HL-60/S4 treated with retinoic acid at 250 ng/mL for 4 days and 3 days (cell line): ENCODE data around the gene VWCE.

ENCODE experiments used
- in situ Hi-C: fragments of 300-500 bp; cut with MboI; formaldehyde crosslinking; loops from 2 replicates; pipeline ENCODE4 v1.7.0; 2022; ENCODE audit warnings: low sequenced_read_pairs

Gene VWCE, protein sequence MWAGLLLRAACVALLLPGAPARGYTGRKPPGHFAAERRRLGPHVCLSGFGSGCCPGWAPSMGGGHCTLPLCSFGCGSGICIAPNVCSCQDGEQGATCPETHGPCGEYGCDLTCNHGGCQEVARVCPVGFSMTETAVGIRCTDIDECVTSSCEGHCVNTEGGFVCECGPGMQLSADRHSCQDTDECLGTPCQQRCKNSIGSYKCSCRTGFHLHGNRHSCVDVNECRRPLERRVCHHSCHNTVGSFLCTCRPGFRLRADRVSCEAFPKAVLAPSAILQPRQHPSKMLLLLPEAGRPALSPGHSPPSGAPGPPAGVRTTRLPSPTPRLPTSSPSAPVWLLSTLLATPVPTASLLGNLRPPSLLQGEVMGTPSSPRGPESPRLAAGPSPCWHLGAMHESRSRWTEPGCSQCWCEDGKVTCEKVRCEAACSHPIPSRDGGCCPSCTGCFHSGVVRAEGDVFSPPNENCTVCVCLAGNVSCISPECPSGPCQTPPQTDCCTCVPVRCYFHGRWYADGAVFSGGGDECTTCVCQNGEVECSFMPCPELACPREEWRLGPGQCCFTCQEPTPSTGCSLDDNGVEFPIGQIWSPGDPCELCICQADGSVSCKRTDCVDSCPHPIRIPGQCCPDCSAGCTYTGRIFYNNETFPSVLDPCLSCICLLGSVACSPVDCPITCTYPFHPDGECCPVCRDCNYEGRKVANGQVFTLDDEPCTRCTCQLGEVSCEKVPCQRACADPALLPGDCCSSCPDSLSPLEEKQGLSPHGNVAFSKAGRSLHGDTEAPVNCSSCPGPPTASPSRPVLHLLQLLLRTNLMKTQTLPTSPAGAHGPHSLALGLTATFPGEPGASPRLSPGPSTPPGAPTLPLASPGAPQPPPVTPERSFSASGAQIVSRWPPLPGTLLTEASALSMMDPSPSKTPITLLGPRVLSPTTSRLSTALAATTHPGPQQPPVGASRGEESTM

DNA sequence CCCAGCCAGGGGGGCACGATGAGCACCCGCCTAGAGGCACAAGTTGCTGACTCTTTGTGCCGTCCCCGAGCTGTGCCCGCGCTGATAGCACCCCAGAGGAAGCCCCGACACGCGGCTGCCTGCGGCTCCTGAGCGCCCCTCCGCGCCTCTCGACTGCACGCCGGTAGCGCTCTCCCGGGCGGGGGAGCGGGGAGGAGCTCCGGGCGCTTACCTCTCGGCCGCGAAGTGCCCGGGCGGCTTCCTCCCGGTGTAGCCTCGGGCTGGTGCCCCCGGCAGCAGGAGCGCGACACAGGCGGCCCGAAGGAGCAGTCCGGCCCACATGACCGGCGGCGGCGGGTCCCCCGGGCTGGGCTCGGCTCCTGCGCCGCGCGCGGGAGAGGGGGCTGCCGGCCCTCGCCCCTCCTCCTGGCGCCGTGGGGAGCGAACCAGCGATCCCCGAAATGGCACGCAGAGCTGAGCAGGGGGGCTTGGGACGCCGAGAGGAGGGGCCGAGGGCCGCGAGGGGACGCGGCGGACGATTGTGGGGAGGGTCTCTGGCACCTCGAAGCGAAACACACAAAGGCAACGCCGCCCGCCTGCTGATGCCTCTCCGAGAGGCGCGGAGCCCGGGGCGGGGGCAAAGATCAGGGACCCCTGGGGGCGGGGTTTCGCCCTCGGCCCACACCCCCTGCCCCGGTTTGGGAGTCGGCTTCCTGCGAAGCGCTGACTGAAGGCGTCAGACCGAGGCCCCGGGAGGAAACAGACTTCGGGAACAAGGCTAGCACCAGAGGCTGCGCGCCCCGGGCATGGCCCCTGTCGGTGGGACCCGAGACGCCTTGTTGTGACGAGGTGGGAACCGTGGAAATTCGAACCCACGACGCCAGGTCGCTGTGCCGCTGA is at the start of gene VWCE:
VWCE (minus strand) TSS at position 600 of the 879 bp plus-strand sequence; CDS start at position 321, 279 bp downstream.
- in situ Hi-C loops = no loop called here

DNA sequence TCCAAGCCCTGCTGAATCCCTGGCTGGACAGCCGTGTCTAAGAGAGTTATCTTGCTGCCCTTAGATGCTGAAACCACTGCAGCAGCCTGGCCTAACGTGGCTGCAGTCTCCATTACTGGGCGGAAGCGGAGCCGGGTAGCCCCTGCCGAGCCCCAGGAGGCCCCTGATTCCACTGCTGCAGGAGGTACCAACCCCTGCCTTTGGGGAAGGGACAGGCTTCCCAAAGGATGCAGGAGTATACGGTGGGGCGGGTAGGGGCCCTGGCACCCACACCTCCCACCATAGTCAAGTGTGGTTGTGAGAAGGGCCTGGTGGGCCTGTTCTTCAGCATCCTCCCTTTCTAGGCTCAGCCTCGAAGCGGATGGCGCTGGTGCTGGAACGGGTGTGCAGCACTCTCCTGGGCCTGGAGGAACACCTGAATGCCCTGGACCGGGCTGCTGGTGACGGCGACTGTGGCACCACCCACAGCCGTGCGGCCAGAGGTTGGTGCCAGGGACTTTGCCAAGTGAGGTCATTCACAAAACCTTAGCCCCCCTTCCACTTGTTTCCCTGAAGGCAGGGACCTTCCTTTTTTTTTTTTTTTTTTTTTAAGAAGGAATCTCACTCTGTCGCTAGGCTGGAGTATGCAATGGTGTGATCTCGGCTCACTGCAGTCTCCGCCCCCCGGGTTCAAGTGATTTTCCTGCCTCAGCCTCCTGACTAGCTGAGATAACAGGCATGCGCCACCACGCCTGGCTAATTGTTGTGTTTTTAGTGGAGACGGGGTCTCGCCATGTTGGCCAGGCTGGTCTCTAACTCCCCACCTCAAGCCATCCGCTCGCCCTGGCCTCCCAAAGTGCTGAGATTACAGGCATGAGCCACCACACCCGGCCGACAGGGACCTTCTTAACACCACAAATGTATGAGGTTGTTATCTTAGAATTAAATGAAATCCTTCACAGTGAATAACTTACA is 49.0 kb upstream of the VWCE start:
- in situ Hi-C loops = no loop called here

DNA sequence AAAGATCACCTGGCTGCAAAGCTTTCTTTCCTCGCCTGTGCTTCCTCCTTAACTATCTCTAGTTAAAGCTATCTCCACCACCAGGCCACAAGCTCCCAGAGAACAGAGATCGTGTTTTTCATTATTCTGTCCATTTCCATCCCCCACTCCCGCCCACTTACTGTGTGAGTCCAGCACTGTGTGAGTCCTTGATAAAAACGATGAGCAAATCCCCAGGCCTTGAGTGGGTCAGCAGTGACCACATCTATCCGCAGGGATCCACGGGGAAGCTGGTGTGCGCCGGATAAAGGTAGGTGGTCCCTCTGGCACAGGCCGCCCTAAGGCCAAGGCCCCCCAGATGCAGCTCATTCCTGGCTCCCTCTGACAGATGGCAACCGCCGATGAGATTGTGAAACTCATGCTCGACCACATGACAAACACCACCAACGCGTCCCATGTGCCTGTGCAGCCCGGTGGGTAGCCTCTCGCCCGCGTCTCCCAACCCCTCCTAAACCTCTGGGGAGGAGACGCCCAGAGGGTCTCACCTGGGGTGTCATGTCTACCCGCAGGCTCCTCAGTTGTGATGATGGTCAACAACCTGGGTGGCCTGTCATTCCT is 47.2 kb upstream of the VWCE start:
- in situ Hi-C loops = no loop called here

DNA sequence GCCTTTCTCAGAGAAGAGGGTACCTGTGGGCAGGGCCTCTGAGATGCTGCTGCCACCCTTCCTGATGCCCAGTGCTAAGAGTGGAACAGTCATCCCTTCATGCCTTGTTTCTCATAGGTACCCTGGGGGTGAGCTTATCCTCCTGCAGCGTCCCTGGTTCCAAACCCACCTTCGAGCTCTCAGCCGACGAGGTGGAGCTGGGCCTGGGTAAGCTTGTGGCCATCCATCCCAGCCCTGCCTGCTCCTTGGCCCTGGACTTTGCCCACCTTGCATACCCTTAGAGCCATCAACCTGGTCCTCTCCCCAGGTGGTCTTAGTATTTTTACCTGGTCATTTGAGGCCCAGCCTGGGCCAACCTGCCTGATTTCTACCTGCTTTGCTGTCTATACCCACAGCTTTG is 46.6 kb upstream of the VWCE start:
- in situ Hi-C loops = no loop called here

DNA sequence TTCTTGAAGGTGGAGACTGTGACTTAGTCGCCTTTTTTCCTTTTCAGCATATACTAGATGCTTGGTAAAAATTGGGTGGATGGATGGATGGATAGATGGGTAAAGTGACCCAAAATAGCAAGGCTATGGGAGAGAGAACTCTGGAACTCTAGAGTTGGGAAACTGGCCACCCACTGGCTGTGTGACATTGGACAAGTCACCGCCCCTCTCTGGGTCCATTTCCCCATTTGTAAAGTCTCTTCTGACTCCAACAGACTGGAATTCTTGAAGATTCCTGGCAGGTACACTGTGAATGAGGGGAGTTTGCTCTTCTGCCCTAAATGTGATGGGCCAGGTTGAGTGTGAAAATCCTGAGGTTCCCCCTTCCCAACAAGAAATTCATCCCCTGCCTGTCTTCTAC is 45.9 kb upstream of the VWCE start:
- in situ Hi-C loops = no loop called here

DNA sequence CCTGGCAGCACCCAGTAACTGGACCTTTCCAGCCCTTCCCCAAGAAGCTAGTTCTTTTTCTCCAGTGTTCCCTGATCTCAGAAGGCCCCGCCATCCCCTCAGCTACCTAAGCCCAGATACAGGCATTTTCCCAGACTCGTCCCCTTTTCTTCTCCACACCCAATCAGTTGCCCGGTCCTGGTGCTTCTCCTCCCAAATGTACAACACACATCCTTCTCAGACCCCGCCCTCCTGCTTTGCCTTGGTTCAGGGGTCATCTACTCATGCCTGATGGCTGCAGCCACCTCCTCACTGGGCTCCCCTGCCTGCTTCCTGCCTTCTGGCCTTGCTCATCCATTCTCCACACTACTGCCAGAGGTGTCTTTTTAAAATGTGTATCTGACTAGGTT is 44.4 kb upstream of the VWCE start:
- in situ Hi-C loops = no loop called here

DNA sequence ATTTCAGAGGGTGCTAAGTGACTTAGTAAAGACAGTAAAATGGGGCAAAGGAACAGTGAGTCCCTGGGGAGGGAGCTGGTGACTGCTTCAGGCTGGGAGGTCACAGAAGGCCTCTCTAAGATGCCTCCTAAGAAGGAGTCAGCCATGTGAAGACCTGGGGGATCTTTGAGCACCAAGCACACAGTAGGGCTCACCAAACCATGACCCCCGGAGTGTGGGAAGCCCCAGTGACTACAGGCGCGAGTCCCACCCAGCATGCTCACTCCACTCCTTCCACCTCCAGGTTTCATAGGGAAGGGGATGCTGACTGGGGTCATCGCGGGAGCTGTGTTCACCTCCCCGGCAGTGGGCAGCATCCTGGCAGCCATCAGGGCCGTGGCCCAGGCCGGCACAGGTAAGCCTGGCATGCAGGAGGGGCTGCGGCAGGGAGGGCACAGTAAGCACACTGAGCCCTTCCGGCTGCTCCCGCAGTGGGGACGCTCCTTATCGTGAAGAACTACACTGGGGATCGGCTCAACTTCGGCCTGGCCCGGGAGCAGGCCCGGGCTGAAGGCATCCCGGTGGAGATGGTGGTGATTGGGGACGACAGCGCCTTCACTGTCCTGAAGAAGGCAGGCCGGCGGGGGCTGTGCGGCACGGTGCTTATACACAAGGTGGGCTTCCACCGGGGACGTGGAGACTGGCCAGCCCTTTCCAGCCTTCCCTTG is 43.8 kb upstream of the VWCE start:
- in situ Hi-C loops = no loop called here

DNA sequence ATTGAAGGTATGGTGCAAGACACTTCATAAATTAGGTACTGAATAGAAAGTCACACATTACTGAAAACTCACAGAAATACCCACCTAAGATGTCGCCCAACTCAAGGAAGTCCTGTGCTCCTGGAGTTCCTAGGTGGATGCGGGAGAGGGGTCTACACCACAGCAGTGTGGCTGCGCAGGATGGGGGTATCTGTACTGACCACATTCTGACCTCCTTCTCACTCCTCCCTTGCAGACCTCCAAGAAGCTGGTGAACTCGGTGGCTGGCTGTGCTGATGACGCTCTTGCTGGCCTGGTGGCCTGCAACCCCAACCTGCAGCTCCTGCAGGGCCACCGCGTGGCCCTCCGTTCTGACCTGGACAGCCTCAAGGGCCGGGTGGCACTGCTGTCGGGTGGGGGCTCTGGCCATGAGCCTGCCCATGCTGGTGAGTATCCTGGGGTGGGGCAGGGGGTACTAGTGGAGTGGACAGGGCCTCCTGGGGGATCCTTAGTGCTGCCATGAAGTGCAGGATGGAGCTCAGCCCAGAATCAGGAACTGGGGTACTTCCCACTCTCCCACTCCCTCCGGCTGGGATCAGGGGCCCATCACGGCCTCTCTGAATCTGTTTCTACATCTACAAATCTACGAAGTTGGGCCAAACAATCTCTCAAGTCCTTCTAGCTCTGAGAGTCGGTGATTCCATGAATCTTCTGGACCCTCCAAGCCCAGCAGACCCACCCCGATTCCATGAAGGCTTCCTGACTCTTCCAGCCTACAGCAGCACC is 42.8 kb upstream of the VWCE start:
- in situ Hi-C loops = no loop called here

DNA sequence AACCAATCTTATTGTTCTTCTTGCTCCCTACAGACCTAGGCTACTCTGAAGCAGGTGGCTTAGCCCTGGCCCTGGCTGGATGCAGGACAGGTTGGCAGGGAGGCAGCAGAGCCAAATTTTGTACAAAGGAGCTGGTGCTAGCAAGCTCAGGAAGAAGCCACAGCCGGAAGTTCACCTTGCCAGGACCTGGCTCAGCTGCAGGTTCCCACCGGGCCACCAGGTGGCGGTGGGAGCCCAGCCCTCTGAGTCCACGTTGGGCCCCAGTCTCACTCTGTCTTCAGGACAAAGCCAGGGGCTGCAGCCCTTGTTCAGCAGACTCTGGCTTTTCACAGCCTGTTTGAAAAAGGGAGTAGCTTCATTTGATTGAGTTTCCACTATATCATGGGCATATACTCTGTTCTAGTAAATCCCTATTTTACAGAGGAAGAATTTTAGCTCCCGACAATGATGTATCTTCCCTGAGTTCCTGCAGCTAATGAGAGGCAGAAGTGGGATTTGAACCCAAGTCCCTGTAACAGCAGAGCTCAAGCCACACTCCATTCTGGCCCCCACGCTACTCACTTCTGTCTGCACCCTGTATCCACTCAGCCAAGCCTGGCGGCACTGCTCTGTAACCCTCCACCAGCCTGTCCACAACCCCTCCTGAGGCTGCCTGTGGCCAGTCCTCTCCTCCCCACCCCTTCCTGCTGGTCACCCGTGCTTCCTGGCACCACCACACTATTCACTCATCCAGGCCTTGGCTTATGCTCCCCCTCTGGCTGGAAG is 41.2 kb upstream of the VWCE start:
- in situ Hi-C loops = no loop called here

DNA sequence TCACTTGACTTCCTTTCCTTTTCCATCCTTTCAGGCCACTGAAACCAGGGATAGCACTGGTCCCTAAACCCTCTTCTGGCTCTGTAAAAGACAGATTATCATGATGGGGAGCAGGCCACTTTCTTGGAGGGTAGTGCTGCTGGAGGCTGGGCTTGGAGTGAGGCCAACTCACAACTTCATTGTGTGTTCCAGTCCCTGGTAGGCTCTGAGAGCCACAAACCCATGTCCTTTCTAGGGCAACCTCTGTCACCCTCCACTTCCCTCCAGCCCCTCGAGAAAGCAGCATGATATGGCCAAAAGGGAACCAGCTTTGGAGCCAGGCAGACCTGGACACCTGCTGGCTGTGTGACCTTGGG is 40.2 kb upstream of the VWCE start:
- in situ Hi-C loops = no loop called here

DNA sequence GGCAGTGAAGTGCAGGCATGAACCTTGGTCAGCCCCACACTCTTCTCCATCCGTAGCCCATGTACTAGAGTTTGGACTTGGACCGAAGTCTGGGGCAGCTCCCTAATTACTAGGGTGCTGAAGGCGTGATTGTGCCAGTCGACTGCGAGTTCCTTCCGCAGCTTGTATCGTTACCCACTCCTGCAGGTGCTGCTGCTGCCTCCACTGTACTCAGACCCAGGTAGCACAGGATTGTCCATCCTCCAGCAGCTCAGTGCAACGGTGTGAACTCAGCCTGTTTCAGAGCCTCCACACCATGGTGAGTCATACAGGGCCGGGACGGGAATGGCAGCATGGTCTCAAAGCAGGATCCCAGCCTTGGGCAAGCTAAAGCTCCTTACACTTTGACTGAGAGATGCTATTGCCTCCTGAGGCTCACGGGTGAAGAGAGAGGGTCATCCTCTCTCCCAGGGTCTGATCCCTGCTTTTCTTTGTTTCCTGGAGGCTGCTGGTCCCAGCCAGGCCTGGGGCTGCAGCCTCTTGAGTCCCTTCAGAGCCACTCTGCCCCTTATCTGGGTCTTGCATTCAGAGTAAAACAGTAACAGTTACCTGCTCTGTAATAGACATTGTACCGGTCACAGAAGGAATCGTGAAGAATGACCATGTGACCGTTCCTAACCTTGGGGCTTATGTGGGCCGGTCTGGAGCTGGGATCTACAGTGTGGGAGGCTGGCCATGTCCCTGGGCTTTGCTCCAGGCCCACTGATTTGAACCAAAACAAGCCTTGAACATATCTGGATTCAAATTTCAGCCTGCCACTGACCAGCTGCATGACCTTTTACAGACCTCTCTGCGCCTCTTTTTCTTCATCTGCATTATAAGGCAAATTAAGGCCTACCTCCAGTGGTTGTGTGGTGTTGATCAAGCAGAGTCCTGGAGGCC is 39.6 kb upstream of the VWCE start:
- in situ Hi-C loops = no loop called here

DNA sequence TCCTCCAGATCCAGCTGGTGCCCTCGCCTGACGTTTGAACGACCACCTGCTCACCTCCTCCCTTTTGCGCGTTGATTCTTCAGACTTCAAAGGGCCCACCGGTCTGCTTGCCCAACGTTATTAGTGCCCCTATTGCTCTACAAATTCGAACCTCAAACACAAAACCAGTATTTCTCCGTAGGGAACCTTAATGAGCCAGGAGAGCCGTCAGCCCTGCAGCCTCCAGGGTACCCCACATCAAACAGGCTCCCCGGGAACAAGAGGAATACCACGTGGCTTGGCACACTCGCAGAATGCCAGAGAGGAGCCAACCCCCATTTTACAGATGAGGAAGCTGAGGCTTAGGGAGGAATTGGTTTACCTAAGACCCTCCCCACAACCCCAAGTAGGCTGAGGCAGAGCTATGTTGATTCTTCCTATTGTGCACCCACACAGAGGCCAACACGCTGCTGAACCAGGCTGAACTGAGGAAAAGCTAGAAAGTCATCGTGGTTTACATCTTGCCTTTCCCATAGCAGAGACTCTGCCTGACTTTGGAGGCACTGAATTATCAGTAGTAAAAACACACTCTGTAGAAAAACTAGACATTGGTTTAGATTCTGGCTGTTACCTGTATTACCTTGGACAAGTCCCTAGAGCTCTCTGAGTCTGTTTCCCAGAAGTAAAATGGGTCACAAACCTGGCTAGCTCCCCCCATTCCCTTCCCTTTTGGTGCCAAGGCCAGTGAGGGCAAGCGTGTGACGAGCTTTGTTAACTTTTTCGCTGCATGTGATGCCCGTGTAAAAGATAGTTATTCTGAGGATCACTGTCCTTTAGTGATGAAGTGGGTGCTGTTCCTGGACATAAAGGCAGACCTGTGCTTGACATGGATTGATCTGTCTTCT is 38.7 kb upstream of the VWCE start:
- in situ Hi-C loops = no loop called here

DNA sequence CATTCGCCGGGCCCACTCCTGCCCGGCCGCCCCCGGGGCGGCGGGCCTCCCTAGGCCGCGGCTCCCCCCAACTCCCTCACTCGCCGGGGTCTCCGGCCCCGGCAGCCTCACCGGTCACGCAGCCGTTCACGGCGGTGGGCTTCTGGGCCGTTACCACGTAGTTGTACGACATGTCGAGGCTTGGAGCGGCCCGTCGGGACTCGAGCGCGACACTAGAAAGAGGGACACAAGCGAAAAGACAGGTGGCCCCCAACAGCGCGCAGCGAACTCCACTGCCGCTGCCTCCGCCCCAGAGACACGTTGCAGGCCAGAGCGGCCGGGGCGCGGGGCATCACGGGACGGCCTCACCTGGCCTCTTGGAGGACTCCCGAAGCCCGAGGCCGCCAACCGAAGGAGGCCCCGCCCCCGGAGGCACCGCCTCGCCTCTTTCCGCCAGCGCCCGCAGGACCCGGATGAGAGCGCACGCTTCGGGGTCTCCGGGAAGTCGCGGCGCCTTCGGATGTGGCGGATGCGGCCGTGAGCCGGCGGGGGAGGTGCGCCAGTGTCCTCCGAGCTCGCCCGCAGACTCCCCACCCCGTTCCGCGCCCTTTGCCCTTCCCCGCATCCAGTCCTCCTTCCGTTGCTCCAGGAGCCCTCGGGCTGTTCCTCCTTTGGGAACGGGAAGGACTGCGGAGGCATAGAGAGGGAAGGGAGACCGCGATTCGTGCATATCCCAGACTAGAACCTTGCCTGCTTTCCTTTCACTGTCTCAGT is 37.9 kb upstream of the VWCE start, which contains the start of the genes DDB1 and TKFC:
DDB1 (minus strand) TSS at position 309 of the 753 bp plus-strand sequence; CDS start at position 172, 137 bp downstream.
TKFC (plus strand) TSS at position 432 of the 753 bp plus-strand sequence. CDS start 1,501 bp downstream, outside the sequence.
- in situ Hi-C loops = no loop called here

DNA sequence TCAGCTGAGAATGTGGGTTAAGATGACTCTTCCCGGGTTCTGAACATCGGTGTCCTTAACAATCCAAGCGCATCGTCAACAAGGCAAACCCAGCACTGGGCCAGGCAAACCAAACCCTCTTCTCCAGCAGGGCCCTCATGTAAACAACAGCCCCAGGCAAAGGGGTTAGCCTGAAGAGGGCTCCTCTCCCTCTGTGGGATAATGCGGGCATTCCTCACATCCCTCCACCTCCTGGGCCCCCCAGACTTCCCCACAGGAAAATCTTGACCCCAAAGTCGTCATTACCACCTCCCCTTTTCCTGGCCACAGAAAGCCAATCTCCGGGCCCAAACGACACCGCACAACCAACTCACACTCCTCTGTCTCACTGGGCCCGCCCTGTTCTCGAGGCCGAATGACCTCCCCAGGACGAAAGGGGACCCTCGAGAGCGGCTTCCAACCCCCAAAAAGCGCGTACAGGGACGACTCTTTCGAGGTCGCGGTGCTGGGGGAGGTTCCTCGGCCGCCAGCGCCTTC is 37.2 kb upstream of the VWCE start:
- in situ Hi-C loops = no loop called here
